Calu3 (cell line): ENCODE data around the gene ARHGEF12. TPM values are rescaled to one million over a fixed set of nuclear protein-coding genes. Genes with fewer than 3 reads are reported as not detected.

ENCODE experiments used
- BruUV-seq: library from RNA; stranded (reverse); fragments of 400-500 nt; replicated peaks from 2 replicates; lab custom pipeline; 2021; lab: Mats Ljungman, UMichigan
- CTCF ChIA-PET: fragments of 300-600 bp; sonication (Branson Sonifier 250); formaldehyde crosslinking; loops from one replicate; lab custom pipeline; 2022; ENCODE audit warnings: antibody characterized with exemption; lab: Charles Lee
- DNase-seq: peaks from one replicate; pipeline ENCODE4 v3.0.0; 2022
- H3K27ac Mint-ChIP-seq: one replicate; pipeline ENCODE4 v1.8.0; 2022; ENCODE audit warnings: mixed read lengths; ENCODE audit not compliant: unreplicated experiment
- H3K27me3 Mint-ChIP-seq: one replicate; pipeline ENCODE4 v1.8.0; 2022; ENCODE audit warnings: mixed read lengths; ENCODE audit not compliant: unreplicated experiment
- H3K36me3 Mint-ChIP-seq: one replicate; pipeline ENCODE4 v1.8.0; 2022; ENCODE audit warnings: mild to moderate bottlenecking, moderate library complexity, mixed read lengths; ENCODE audit not compliant: insufficient read depth, unreplicated experiment
- H3K4me1 Mint-ChIP-seq: one replicate; pipeline ENCODE4 v1.8.0; 2022; ENCODE audit warnings: mild to moderate bottlenecking, low read depth, mixed read lengths; ENCODE audit not compliant: unreplicated experiment
- H3K4me3 Mint-ChIP-seq: one replicate; pipeline ENCODE4 v1.8.0; 2022; ENCODE audit warnings: mild to moderate bottlenecking, low read depth, moderate library complexity, mixed read lengths; ENCODE audit not compliant: unreplicated experiment
- H3K9me3 Mint-ChIP-seq: one replicate; pipeline ENCODE4 v1.8.0; 2022; ENCODE audit warnings: low read depth, mixed read lengths; ENCODE audit not compliant: unreplicated experiment
- intact Hi-C: fragments of 100-400 bp; cut with micrococcal nuclease; formaldehyde crosslinking; loops from one replicate; pipeline ENCODE4 v1.10.0; 2022; ENCODE audit not compliant: unreplicated experiment
- total RNA-seq: library from RNA; stranded (reverse); gene quantifications from 2 replicates; pipeline ENCODE4 v1.2.3, GENCODE V29; 2022
- TF ChIP-seq, protein P1 (sequence below): fragments of 200-600 bp; IDR thresholded peaks from one replicate; pipeline ENCODE4 v1.8.0; 2022; ENCODE audit warnings: antibody characterized with exemption; ENCODE audit not compliant: unreplicated experiment

Gene ARHGEF12
- total RNA-seq, 1 experiment from 2014 or later, result 50.0 TPM

- BruUV-seq, result no TSS peak
- peaks cover 4% of the 10 kb centered on the region for H3K36me3 Mint-ChIP-seq
- CTCF ChIA-PET, result interaction anchor here (0.6 to 1.1 kb wide), 2 partner anchors 19 to 156 kb away, joined by 3 to 4 read pairs; no protein-coding TSS in a partner anchor
- H3K27me3 Mint-ChIP-seq, result no peaks in the 10 kb centered on the region
- no peak for DNase-seq
- intact Hi-C loops, result no loop called here
- TF ChIP-seq, protein P1, sequence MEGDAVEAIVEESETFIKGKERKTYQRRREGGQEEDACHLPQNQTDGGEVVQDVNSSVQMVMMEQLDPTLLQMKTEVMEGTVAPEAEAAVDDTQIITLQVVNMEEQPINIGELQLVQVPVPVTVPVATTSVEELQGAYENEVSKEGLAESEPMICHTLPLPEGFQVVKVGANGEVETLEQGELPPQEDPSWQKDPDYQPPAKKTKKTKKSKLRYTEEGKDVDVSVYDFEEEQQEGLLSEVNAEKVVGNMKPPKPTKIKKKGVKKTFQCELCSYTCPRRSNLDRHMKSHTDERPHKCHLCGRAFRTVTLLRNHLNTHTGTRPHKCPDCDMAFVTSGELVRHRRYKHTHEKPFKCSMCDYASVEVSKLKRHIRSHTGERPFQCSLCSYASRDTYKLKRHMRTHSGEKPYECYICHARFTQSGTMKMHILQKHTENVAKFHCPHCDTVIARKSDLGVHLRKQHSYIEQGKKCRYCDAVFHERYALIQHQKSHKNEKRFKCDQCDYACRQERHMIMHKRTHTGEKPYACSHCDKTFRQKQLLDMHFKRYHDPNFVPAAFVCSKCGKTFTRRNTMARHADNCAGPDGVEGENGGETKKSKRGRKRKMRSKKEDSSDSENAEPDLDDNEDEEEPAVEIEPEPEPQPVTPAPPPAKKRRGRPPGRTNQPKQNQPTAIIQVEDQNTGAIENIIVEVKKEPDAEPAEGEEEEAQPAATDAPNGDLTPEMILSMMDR, result no peak
- no peaks in the 10 kb centered on the region for H3K4me1 Mint-ChIP-seq
- H3K4me3 Mint-ChIP-seq, result no peak overlapping the region
- no peaks in the 10 kb centered on the region for H3K9me3 Mint-ChIP-seq
- no peak overlapping the region for H3K27ac Mint-ChIP-seq
Measured at GRCh38 chr11:120409655-120410054, 73.4 kb downstream of the ARHGEF12 start.

DNA sequence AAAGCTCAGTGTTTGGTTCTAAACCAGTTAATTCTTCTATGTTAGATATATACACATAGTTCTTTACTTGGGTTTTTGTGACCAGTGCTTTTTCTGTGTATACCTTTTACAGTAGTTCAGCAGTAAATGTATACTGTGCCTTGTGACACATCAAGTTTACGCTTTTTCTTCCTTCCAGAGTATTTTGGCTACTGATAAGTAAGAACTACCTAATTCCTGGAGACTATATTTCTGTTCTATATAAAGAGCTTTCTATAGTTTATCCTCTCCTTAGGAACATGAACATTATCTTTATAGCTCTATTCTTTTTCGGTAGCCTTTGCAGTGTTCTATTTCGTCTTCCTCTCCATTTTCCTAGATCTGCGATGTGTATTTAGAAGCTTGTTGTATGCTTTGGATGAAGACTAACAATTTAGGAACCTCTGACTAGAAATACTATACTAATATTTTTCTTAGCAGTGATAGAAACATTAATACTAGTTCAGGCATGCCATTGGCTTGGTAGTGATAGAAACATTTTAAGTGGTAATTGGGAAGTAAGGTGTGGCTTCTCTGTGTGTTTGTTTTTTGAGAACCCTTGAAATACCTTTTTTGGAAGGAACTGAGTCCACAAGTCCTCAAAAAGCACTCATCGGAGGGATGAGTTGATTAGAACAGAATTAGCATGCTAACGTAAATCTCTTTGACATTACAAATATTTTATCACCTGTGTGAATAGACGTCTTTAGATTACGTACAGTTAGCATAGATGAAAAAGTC lies 74.6 kb downstream of the ARHGEF12 start:
- Mint-ChIP-seq H3K4me3 (no peak overlapping the region), H3K36me3 (peaks cover 4% of the 10 kb centered on the region), H3K9me3 (no peaks in the 10 kb centered on the region), H3K4me1 (no peaks in the 10 kb centered on the region), H3K27me3 (no peaks in the 10 kb centered on the region), H3K27ac (no peak overlapping the region)
- CTCF ChIA-PET, result interaction anchor here (0.6 to 1.1 kb wide), 2 partner anchors 20 to 105 kb away, joined by 3 read pairs; no protein-coding TSS in a partner anchor
- TF ChIP-seq, protein P1, result no peak
- intact Hi-C loops, result no loop called here
- no TSS peak for BruUV-seq
- DNase-seq, result no peak

- no peak overlapping the region for H3K4me3 Mint-ChIP-seq
- H3K9me3 Mint-ChIP-seq, result no peaks in the 10 kb centered on the region
- H3K4me1 Mint-ChIP-seq, result no peaks in the 10 kb centered on the region
- TF ChIP-seq, protein P1, result no peak
- H3K27me3 Mint-ChIP-seq, result no peaks in the 10 kb centered on the region
- H3K27ac Mint-ChIP-seq, result no peak overlapping the region
- intact Hi-C loops, result no loop called here
- BruUV-seq, result no TSS peak
- no peak for DNase-seq
- peaks cover 4% of the 10 kb centered on the region for H3K36me3 Mint-ChIP-seq
- CTCF ChIA-PET, result no interaction called here
Measured at GRCh38 chr11:120413480-120413879, 77.3 kb downstream of the ARHGEF12 start.

- TF ChIP-seq, protein P1, result no peak
- H3K27ac Mint-ChIP-seq, result no peak overlapping the region
- H3K4me1 Mint-ChIP-seq, result no peaks in the 10 kb centered on the region
- H3K4me3 Mint-ChIP-seq, result no peak overlapping the region
- CTCF ChIA-PET, result no interaction called here
- DNase-seq, result no peak
- no peaks in the 10 kb centered on the region for H3K9me3 Mint-ChIP-seq
- no TSS peak for BruUV-seq
- intact Hi-C loops, result no loop called here
- no peaks in the 10 kb centered on the region for H3K36me3 Mint-ChIP-seq
- no peaks in the 10 kb centered on the region for H3K27me3 Mint-ChIP-seq
Measured at GRCh38 chr11:120420572-120420971, 84.4 kb downstream of the ARHGEF12 start.
